Stimulated activated CD4-positive, alpha-beta T cell treated with anti-CD3 and anti-CD28 coated beads, Interleukin-1b, Interleukin-23, amount 100 ng/mL, for 1 hour (primary cell): ENCODE measurements around the gene SMIM26.
"Not testable (repeated sequence)": the region's sequence is repeated elsewhere in the genome, so short reads cannot be mapped to it uniquely, and the experiment has no call there.

Experiments
- DNase-seq, 2 donors: peaks; one replicate each; pipeline ENCODE4 v3.0.0-alpha.2; 2020; ENCODE audit warnings: low read depth in 2 of 2

SMIM26 gene

DNA sequence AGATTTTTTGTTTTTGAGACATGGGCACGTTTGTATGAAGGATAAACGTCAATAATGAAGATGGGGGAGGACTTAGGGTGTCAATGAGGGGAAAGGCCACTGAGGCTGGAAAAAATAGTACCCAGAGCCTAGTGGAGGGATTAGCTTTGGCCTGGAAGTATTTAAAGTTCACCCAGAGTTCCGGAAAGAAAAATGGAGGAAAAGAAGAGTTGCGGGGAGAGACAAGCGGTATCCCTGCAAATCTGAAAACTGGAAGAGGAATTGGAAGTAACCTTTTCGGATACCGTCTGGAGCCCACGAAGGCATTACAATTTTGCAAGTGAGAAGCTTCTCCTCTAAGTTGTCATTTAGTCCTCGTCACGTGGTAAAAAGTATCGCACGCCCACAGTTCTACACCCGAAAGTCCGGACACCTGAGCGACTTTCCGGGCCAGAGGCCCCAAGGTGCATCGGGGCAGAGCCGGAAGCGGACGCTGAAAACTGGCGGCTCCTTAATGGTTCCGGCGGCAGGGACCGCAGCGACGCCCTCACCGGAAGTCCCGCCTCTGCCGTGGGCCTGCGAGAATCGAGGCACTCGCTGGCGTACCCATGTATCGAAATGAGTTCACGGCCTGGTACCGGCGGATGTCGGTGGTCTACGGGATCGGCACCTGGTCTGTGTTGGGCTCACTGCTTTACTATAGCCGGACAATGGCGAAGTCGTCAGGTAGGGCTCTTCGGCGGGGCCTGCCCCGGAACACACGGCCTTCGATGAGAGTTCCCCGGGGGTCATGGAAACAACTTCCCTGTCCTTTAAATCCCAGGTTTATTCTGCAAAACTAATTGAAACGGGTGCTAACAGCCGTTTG lies at the start of gene SMIM26:
SMIM26 (plus strand) TSS at position 541 of the 847 bp plus-strand sequence; CDS start at position 588, 47 bp downstream.
- peak; percentile 77 to 90 for DNase-seq

DNA sequence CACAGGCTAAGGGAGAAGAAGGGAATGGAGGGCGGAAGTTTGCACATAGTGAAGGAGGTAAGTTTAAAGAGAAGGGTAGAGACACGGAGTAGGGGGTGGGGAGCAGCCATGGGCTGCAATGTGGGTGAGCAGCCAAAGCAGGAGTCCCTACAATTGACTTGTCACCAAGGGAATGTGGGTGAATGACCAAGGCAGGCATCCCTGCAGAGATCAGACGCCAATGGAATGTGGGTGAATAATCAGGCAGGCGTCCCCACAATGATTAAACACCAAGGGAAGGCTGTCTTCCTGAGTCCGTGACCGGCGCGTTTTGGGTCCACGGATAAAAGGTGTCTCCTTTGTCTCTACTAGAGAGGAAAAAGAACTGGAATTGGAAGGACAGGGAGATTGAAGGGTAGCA lies 45.2 kb upstream of the SMIM26 start:
- not testable (repeated sequence) for DNase-seq

DNA sequence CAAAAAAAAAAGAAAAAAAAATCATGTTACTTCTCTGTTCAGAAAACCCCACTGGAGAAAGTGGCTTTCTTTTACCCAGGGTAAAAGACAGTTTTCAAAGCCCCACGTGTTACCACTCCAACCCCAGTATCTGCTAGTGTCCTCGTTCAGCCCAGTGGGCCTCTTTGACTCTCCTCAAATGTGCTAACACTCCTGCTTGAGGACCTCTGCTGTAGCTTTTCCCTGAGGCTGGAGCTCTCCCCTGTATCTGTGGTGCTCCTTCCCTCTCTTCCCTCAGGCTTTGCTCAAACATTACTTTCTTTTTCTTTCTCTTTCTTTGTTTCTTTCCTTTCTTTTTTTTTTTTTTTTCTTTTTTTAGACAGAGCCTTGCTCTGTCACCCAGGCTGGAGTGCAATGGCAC lies 44.2 kb upstream of the SMIM26 start:
- no peak for DNase-seq

- no peak for DNase-seq
Observed at GRCh38 chr20:18524646-18525045, 42.6 kb upstream of the SMIM26 start.

- DNase-seq: not testable (repeated sequence)
Observed at GRCh38 chr20:18526761-18527160, 40.5 kb upstream of the SMIM26 start.

DNA sequence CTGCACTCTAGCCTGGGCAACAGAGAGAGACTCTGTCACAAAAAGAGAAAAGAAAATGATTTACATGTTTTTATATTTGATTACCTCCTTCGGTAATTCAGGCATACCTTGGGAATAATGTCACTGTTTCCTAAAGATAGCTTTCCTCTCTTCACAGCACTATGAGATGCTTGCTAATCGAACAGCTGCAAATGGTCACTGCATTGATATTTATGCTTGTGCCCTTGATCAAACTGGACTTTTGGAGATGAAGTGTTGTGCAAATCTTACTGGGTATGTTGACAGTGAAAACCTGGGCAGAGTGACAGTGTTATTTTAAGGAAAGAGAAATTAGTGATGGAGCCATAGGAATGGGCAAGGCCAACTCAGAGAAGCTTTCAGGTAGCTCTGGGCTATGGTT lies 39.9 kb upstream of the SMIM26 start:
- no peak for DNase-seq

- DNase-seq: no peak
Observed at GRCh38 chr20:18527836-18528235, 39.4 kb upstream of the SMIM26 start.

GRCh38 chr20:18529041-18529440 lies 38.2 kb upstream of the SMIM26 start:
- no peak for DNase-seq

GRCh38 chr20:18532626-18533025 lies 34.6 kb upstream of the SMIM26 start:
- DNase-seq: no peak

DNA sequence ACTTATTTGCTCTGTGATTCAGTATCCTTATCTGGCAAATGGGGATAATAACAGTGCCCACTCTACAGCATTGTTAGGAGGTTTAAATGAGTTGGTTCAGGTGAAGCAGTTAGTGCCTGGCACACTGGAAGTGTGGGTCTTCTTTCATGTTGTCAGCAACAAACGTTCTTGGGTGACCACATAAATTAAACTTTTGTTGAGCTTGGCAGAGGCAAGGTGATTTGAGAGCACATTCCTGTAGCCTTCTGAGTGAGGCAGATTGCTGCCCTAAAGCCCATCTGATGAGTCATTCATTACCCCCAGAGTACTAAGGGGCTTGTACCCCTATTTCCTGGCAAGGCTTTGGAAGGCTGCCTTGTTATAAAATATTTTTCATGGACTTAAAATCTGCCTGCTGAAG lies 33.7 kb upstream of the SMIM26 start:
- no peak for DNase-seq

DNA sequence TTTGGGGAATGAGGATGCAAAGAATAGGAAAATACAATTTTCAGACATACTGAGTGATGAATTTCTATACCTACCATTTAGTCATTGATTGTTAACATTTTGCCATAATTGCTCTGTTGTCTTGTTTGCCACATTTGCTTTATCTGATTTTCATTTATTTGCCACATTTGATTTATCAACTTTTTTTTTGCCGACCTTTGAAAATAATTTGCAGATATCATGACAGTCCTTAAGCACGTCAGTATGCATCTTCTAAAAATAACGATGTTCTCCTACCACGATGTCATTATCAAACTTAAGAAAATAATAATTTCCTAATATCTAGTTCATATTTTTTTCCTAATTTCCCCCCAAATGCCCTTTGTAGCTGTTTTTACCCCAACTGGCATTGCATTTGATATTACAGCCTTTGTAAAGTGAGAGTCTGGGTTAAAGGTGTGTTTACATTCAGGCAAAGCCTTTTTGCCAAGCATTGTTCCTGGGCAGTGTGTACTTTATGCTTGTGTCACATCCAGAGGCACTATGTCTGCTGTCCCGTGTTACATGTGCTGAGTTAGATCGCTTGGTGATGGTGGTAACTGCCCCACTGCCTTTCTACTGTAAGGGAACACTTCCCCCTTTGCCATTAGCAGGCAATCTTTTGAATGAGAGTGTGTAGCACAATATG lies 33.1 kb upstream of the SMIM26 start:
- no peak for DNase-seq

DNA sequence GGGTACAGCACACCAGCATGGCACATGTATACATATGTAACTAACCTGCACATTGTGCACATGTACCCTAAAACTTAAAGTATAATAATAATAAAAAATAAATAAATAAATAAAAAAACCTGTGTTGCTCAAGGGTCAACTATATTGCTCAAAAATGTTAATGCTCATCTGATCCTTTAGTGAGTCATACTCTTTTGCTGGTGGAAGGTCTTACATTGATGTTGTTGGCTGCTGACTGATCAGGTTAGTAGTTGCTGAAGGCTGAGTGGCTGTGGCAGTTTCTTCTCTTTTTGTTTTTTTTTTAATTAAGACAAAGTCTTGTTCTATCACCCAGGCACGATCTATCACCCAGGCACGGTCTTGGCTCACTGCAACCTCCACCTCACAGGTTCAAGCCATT lies 29.6 kb upstream of the SMIM26 start:
- no peak for DNase-seq

- no peak for DNase-seq
Observed at GRCh38 chr20:18541741-18542140, 25.5 kb upstream of the SMIM26 start.

DNA sequence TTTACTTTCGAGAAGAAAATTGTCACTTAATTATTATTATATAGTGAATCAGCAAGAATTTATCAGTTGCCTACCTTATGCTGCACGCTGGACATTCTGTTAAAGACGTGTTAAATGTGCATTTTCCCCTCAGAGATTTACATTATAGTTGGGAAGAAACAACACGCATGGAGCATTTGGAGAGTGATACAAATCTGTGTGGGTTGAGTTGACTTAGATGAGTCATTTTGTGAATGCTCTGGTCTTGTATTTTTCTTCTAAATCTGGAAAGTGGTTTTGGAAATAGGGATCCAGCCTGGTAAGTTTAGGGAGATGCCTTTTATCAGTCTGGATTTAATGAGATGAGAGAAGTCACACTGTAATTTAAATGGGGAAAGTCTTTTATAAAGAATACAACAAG lies 24.0 kb upstream of the SMIM26 start:
- no peak for DNase-seq

- DNase-seq: no peak
Observed at GRCh38 chr20:18543932-18544331, 23.3 kb upstream of the SMIM26 start.

GRCh38 chr20:18545566-18545965 lies 21.7 kb upstream of the SMIM26 start:
- DNase-seq: no peak

DNA sequence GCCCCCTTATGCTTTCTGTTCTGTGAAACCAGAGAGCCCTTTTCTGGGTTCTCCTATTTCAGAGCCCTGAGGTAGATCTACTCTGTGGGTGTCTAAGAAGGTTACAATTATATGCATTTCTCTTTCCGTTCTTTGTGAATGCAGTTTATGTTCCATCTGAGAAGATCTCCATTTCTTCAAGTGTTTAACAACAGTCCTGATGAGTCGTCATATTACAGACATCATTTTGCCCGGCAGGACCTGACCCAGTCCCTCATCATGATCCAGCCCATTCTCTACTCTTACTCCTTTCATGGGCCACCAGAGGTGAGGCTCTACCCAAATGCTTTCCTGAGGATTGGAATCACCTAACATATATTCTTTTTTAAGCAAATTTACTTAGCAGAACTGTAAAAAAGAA lies 18.8 kb upstream of the SMIM26 start:
- DNase-seq: no peak

GRCh38 chr20:18553746-18554145 lies 13.5 kb upstream of the SMIM26 start:
- no peak for DNase-seq

DNA sequence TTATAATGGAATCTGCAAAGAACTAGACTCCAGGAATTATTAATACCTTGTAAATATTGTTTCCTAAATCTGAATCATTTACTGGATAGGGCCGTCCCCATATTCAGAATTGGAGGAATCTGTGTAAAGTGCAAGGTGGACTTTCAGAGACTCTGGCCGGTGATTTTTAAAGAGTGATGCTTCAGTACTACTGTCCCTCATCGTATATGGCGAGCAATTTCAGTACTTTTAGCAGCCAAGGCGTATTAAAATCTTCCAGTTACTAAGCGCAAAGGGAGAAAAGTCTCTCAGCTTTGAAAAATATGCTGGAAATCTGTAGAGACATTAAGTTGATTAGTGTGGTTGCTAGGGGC lies 483 bp downstream of the SMIM26 start:
- no peak for DNase-seq

DNA sequence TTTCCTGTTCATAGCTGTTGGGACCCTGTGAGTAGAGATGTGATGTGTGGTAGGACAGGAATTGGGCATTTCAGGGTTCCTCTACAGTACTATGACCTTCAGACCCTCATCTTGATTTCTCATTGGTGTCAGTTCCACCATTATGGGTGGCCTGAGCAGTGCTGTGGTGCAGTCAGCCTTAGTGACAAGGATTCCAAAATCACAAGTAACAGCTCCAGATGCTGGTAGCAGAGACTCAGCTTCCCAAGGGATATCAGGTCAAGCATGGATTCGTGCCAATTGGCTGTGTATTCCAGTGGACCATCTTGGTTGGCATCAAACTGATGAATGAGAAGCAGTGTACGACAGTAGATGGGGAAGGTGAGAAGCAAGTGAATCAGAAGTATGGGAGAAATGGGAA lies 3.8 kb downstream of the SMIM26 start:
- no peak for DNase-seq

GRCh38 chr20:18571578-18571977 lies 4.3 kb downstream of the SMIM26 start:
- no peak for DNase-seq

GRCh38 chr20:18577942-18578341 lies 10.7 kb downstream of the SMIM26 start:
- DNase-seq: no peak

- DNase-seq: no peak
Observed at GRCh38 chr20:18578581-18578980, 11.3 kb downstream of the SMIM26 start.
